Stimulated activated CD8-positive, alpha-beta memory T cell treated with anti-CD3 and anti-CD28 coated beads, Interleukin-4, amount 100 ng/mL, for 1 hour (primary cell): Measurements from ENCODE around the gene SLC26A8.
"Not testable (repeated sequence)": the region's sequence is repeated elsewhere in the genome, so short reads cannot be mapped to it uniquely, and the experiment has no call there.

Source experiments
- DNase-seq, 2 donors: peaks; one replicate each; pipeline ENCODE4 v3.0.0-alpha.2; 2020; ENCODE audit warnings: low read depth in 2 of 2, low spot score in 1 of 2

The SLC26A8 gene

DNA sequence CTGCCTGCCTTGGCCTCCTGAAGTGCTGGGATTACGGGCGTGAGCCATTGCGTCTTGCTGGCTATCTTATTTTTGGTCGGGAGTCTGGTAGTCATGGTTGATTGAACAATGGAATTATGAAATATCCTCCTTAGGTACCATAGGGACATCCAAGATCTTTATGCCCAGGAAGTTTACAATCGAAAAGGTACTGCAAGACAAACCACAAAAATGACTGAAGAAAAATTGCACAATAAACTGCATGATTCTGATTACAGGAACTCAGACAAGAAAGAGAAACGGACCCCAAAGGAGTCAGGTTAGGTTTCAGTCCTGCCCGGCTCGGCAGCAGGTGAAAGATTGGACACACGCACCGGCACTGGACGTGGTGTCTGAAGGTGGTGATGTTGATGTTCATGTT lies 5.3 kb downstream of the SLC26A8 start:
- DNase-seq = no peak

DNA sequence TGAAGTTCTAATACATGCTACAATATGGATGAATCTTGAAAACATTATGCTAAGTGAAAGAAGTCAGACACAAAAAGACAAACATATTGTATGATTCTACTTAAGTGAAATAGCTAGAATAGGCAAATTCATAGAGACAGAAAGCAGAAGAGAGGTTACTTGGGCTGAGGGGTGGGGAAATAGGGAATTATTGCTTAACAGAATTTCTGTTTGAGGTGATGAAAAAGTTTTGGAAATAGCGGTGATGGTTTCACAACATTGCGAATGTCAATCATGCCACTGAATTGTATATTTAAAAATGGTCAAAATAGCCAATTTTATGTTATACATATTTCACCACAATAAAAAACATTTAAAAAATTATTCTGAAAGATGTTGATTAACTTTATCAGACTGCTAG lies 6.1 kb downstream of the SLC26A8 start:
- no peak for DNase-seq

DNA sequence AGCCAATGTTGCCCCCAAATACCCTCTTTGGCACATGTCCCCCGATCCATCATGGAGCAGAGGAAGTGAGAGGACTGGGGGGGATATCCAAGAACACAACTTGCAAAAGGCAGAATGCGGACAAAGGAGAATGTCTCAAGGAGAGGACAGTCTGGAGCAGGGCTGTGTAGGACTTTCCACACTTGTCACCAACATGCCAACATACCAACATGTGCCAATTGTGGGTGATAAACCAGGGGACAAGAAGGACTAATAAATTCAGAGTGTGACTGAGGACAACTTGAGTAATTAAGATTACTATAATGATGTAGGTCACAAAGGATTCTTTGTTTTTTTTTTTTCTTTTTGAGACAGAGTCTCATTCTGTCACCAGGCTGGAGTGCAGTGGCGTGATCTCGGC lies 8.8 kb downstream of the SLC26A8 start:
- no peak for DNase-seq

DNA sequence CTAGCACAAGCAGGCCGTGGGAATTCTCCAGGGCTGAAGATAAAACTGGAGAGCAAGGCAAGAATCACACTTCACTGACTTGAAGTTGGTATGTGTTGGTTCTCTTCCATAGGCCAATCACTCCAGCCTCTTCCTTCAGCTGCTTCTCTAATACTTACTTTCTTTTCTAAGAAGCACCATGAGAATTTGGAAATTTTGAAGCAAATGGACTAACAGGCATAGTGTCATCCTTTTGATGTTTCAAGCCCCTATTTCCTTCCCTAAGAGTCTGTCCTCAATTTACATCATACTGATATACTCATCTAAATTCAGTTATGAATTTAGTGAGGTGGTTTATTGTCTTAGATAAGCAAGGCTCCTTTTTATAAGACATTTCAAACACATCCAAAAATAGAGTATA lies 24.0 kb downstream of the SLC26A8 start:
- no peak for DNase-seq

DNA sequence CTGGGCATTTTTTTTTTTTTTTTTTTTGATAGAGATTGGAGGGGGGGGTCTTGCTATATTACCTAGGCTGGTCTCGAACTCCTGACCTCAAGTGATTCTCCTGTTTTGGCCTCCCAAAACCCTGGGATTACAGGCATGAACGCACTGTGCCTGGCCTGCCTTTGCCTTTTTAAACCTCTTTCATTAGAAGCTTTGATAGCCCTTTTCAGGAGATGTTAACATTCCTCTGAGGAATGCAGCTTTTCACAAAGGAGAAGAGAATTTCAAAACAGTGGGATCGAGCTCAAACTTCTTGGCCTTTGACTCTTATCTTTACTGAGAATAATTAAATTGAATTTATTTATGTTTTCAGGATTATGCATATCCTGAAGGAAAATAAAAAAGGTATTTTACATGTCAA lies 31.3 kb downstream of the SLC26A8 start:
- no peak for DNase-seq

DNA sequence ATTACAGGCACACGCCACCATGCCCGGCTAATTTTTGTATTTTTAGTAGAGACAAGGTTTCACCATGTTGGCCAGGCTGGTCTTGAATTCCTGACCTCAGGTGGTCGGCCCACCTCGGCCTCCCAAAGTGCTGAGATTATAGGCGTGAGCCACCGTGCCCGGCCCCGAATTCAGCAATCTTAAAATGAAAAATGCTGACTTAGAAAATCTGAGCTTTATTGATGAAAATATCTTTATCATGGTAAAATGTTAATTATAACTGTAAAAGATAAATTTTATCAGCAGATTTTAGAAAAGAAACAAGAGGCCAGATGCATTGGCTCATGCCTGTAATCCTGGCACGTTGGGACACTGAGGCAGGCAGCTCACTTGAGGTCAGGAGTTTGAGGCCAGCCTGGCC lies 36.4 kb downstream of the SLC26A8 start:
- not testable (repeated sequence) for DNase-seq

DNA sequence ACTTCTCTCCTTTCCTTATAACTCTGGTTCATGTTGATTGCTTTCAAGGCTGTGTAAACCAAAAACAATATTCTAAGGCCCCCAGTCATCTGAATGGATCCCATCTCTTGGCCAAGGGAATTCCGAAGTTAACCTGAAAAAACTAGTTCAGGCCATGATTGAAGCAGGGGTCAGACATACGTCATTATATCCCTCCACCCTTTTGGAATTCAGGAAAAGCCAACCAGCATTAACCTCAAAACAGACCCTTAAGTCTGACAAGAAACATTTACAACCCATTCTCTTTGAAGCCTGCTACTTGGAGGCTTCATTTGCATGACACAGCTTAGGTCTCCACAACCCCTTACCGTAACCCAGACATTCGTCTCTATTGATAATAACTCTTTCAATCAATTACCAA lies 39.7 kb downstream of the SLC26A8 start:
- no peak for DNase-seq

DNA sequence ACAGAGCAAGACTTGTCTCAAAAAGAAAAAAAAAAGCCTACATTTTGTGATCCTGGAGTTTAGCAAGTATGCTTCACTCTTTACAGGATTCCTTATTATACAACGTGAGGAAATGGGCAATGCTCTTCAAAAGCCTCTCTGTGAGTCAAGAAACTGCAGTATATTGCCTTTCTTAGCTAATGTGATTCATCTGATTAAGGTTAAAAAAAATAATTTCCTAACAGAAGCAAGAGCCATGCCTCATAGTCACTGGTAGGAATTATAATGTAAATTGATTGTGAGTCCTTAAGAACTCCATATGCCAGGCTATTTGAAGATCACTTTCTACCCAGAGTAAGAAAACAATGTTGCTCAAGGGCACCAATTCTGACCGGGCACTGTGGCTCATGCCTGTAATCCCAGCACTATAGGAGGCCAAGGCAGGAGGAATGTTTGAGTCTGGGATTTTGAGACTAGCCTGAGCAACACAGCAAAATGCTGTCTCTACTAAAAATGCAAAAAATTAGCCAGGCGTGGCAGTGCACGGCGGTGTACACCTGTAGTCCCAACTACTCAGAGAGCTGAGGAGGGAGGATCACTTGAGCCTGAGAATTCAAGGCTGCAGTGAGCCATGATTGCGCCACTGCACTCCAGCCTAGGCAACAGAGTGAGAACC lies 43.3 kb downstream of the SLC26A8 start:
- DNase-seq = no peak

DNA sequence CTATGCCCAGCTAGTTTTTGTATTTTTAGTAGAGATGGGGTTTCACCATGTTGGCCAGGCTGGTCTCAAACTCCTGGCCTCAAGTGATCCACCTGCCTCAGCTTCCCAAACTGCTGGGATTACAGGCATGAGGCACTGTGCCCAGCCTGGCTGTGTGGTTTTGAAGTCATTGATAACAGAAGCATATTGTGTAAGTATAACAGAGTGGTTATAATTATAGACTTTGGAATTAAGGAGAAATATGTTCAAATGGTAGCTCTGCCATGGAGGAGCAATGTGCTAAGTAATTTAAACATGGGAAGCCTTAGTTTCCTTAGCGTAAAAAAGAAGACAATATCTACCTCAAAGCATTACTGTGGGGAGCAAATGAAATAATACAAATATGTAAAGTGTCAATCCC lies 44.3 kb downstream of the SLC26A8 start:
- DNase-seq = not testable (repeated sequence)

DNA sequence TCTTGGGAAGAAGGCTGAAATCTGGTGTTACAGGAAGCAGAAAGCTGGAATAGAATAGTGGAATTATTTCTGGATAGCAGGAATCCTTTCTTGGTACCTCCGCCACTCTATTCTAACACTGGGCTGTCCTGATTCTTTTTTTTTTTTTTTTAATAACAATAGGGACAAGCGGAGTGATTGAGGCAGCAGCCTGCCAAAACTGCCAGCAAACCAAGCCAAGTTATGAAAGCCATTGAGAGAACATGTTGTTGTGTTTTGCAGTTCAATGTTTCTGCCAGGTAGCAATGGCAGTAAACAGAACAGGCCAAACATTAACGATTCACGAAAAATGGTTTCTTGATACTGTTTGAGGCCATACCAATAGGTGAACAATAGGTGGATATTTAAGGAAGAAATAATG lies 47.1 kb downstream of the SLC26A8 start:
- no peak for DNase-seq

DNA sequence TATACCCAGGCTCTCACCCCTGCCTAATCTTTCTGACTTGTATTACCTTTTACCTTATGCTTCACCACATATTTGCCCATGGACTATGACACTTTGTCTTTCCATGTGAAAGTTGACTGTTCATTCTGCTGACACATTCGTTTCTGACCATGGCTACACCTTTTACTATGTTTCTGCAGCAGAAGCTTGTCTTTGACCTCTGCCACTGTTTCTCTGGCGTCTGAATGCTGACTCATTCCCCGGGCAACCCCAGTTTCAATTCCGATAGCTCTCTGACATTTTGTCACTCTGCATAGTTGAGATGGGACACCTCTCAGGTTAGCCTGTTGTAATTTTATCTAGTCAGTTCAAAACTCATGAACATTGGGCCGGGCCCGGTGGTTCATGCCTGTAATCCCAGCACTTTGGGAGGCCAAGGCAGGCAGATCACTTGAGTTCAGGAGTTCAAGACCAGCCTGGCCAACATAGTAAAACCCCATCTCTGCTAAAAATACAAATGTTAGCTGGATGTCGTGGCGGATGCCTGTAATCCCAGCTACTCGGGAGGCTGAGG lies 50.7 kb downstream of the SLC26A8 start:
- no peak for DNase-seq

DNA sequence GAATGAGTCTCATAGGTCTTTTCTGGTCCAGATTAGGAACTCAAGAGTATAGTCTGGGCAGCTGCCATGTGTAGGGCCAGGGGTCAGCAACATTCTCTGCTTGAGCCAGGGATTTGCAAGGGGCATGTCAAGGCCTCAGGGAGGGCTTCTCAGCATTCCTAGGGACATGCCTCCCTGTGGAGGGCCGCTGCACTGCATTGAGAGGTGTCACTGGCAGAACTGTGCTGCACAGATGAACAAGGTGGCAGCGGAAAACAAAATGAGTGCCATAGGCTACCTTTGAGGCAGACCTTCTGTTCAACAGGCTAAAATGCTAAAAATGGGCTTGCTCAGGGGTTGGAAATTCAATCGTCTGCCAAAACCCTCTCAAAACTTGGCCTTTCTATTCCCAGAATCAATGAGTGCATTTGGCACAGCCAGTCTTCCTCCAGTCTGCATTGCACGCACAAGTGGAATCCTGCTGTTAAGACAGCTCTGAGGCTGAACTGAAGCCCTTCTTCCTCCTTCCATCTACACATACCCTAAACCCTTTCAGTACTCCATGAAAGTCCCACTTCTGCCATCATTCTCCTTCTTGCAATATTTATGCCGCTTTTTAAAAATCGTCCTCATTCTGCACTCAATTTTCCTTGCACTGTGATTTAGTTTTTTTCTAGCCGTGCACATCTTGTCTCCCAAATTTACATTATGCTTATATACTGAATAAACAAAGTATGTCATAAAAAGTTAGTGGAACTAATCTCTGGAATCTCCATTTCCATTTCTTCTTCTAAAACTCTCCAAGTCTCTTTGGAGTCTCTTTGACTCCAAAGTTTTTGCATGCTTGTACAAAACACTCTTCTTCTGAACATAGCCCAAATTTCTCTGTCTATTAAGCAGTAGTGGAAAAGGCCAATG lies 51.7 kb downstream of the SLC26A8 start:
- no peak for DNase-seq

DNA sequence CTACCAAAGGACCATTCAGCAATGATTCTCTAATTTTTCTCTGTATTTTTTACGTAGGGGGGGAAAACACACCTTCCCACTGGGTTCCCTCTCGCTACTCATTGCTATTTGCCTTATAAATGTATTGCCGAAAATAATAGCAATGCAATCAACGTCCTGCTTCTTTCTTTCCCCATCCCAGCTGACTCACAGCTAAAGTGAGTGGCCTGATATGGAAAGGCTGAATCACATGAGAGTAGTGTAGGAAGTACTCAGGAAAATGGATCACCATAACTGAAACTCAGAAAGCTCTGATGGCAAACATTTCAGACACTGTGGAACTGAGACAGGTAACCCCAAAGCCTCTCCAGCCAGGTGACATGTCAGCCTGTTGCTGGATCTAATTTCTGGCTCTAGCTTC lies 54.3 kb downstream of the SLC26A8 start:
- DNase-seq = no peak

DNA sequence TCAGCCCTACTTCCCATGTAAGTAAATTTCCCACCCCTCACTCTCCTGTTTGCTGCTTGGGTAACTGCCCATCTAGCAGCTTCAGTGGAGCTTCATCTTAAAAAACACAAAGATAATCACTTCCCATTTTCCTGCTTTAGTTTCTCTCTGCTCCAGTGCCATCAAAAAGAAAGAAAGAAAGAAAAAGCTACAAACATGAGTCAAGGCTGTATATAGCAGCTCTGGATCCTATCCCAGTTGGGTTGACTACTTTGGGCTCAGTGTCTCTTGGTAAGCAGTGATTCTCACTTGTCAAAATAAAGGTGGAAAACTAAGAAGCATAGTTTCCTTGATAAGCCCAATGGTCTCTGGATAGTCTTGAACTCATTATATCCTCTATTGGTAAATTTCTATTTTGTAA lies 54.8 kb downstream of the SLC26A8 start:
- no peak for DNase-seq

DNA sequence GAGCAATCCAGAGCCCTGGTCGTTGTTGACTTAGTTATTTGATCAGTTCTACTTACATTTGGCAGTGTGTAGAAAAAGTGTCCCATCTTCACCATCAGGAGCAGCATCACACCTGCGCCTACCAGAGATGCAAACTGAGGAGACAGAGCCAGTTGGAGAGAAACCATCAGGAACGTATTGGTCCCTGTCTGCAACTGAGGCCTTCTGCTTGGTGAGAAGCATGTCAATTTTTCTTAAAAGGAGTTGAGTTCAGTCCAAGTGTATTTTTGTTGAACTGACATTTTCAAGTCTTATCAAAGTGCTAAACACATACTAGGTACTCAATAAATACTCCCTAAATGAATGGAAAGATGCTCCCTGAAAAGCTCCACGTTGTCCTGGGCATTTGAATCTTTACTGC lies 55.6 kb downstream of the SLC26A8 start:
- DNase-seq = no peak

DNA sequence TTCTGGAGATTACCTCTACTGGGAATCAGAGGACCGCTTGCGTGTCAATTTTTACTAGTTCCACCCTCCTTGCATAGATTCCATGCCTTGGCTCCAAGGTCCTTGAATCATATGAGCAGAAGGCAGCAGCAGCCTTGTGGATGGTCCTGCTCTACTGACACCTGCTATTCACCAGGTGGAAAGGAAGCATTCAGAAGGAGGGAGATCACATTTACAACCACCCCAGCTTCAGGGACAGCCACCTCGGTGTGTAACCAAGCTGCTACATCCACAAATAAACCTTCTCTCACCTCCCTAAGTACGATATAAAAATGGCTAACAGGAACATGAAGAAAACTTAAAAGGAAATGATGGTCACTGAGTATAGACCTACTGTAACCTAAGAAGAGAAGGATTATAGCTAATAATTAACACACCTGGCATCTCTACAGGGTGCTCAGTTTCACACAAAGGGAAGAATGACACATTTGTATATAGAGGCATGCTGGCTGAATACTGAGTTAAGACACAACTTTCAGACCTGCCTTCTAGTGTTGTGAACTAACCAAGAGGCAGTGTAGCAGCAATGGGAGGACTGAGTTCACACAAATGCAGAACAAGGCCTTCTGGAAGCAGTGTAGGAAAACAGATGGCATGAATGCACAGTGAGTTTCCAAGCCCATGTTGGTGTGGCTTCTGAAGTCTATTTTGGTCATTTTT lies 57.2 kb downstream of the SLC26A8 start:
- no peak for DNase-seq

DNA sequence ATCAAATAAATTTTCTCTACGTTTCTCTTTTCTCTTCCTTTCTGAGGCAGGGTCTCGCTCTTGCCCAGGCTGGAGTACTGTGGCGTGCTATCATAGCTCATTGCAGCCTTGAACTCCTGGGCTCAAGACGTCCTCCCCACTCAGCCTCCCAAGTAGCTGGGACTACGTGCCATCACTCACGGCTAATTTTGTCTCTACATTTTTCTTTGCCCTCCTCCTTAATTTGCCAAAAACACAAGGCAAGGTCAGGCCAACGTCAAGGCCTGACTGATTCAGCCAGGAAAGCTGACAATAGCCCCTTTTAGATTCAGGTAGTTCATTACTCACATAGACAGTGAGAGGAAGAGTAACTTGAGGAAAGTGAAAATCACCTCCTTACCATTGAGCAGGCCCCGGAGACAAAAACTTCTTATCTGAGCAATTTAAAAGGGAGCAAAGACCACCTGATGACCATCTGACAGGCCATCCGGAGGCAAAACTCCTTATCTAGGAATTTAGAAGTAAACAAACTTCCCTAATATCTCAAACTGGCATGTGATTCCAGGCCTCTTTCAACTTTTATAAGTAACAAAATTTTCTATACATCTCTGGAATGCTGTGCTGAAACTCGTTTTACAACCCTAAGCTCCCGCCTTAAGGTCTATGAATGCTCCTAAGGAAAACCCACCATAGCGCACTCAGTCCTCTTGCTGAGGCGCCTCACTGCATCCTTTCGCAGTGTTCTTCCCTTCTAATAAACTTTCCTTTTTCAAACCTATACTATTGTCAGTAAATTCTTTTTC lies 61.5 kb downstream of the SLC26A8 start:
- no peak for DNase-seq

DNA sequence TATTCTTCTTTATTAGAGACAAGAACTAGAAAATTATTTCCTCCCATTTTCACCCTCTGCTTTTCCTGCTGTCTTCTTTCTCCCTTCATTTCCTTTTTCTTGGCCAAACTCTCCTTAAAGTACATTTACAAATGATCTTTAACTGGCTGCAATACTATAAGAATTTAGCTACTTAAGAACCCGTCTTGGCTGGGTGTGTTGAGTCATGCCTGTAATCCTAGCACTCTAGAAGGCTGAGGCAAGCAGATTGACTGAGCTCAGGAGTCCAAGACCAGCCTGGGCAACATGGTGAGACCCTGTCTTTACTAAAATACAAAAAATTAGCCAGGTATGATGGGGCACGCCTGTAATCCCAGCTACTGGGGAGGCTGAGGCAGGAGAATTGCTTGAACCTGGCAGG lies 64.3 kb downstream of the SLC26A8 start:
- DNase-seq = no peak

DNA sequence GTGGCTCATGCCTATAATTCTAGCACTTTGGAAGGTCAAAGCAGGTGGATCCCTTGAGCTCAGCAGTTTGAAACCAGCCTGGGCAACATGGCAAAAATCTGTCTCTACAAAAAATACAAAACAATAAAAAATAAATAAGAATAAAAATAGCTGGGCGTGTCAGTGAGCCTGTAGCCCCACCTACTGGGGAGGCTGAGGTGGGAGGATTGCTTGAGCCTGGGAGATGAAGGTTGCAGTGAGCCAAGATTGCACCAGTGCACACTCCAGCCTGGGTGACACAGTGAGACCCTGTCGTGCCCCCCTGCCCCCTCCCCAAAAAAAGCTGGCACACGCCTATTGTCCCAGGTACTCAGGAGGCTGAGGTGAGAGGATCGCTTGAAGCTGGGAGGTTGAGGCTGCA lies 68.5 kb downstream of the SLC26A8 start:
- no peak for DNase-seq

DNA sequence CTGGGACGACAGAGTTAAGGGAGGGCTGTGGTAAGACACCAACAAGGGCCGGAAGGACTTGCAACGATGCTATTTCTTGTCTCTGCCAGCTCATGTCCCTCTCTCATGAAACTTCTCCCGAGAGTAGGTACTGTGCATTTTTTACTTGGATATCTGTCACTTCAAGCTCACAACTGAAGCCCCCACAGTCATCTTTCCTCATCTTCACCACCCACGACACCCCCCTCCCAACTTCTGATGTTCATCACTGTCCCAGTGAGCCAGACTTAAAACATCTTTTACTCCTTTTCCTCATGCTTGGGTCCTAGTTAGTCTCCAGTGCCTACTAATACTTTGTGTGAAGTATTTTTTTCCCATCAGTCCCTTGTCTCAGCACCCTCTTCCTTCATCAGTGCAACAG lies 68.9 kb downstream of the SLC26A8 start:
- no peak for DNase-seq

DNA sequence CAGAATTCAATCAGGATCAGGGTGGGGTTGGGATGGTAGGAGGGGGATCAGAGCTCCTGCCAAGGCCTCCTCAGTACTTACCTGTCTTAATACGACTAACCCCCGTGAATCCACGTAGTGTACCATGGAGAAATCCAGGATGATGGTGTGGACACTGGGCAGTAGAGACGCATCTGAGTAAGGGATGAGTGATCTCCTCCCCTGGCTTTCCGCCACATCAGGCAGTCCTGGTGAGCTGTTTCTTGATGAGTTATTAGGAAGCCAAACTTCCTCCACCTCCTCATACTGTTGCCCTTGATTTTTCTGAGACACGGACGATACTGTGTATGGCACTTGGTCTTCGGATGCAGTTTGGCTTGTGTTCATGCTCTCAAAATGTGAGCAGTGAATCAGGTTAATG lies 69.4 kb downstream of the SLC26A8 start:
- no peak for DNase-seq
